CD4-positive, alpha-beta T cell (primary cell): Measurements from ENCODE around the gene C12orf50. TPM values are rescaled to one million over a fixed set of nuclear protein-coding genes. Genes with fewer than 3 reads are reported as not detected.

Experiments used
- ATAC-seq: fragments of 200-7000 bp; cut with Tn5 transposase; one replicate; pipeline ENCODE4 v1.10.0; 2022; ENCODE audit warnings: mild to moderate bottlenecking; ENCODE audit not compliant: poor library complexity
- CTCF ChIA-PET: fragments of 350-600 bp; sonication (Branson Sonifier 250); formaldehyde crosslinking; loops from one replicate; lab custom pipeline; 2021; ENCODE audit warnings: antibody characterized with exemption, inconsistent platforms; lab: Charles Lee
- POLR2A ChIA-PET: fragments of 350-600 bp; sonication (Branson Sonifier 250); formaldehyde crosslinking; loops from one replicate; lab custom pipeline; 2021; ENCODE audit warnings: antibody characterized with exemption, inconsistent platforms; lab: Charles Lee
- DNase-seq, 14 experiments: peaks; one replicate each; pipeline ENCODE4 v3.0.0-alpha.2; 2013 to 2020; ENCODE audit warnings: mixed read lengths in 2 of 14
- H3K27ac ChIP-seq, 2 donors: one replicate each; pipeline versions ENCODE4 v1.5.1 to v1.7.0; 2013; ENCODE audit warnings: low read length in 2 of 2, low read depth in 1 of 2, mild to moderate bottlenecking in 1 of 2
- H3K27me3 ChIP-seq, 2 experiments: 1 replicate in 1 of 2; 2 replicates in 1 of 2; pipeline versions ENCODE4 v1.6.1 to v1.7.0; 2013; ENCODE audit warnings: low read length in 2 of 2, control low read depth in 1 of 2, mild to moderate bottlenecking in 1 of 2, moderate library complexity in 1 of 2; ENCODE audit not compliant: insufficient read depth in 2 of 2, control insufficient read depth in 1 of 2
- H3K36me3 ChIP-seq: one replicate; pipeline ENCODE4 v1.6.1; 2013; ENCODE audit warnings: low read length, control low read depth; ENCODE audit not compliant: insufficient read depth
- H3K4me1 ChIP-seq: one replicate; pipeline ENCODE4 v1.6.1; 2013; ENCODE audit warnings: low read length, control low read depth; ENCODE audit not compliant: insufficient read depth
- H3K4me3 ChIP-seq: one replicate; pipeline ENCODE4 v1.5.1; 2013; ENCODE audit warnings: mild to moderate bottlenecking, low read length, moderate library complexity
- H3K9me3 ChIP-seq, 2 experiments: 1 replicate in 1 of 2; 2 replicates in 1 of 2; pipeline versions ENCODE4 v1.6.1 to v1.7.0; 2013; ENCODE audit warnings: low read length in 2 of 2, mild to moderate bottlenecking in 2 of 2, control low read depth in 1 of 2, moderate library complexity in 1 of 2; ENCODE audit not compliant: control insufficient read depth in 1 of 2, insufficient read depth in 1 of 2
- H3K27ac Mint-ChIP-seq: one replicate; pipeline ENCODE4 v1.8.0; 2020; ENCODE audit warnings: mixed read lengths
- H3K27me3 Mint-ChIP-seq: one replicate; pipeline ENCODE4 v1.8.0; 2021; ENCODE audit warnings: mixed read lengths
- H3K36me3 Mint-ChIP-seq: one replicate; pipeline ENCODE4 v1.8.0; 2021; ENCODE audit warnings: low read depth, mixed read lengths
- H3K4me1 Mint-ChIP-seq: one replicate; pipeline ENCODE4 v1.8.0; 2021; ENCODE audit warnings: low read depth, mixed read lengths
- H3K4me3 Mint-ChIP-seq: one replicate; pipeline ENCODE4 v1.8.0; 2020; ENCODE audit warnings: mild to moderate bottlenecking, mixed read lengths
- H3K9me3 Mint-ChIP-seq: one replicate; pipeline ENCODE4 v1.8.0; 2020; ENCODE audit warnings: mixed read lengths
- intact Hi-C, 2 experiments: fragments of 100-400 bp; cut with DNase I in 1 of 2; cut with micrococcal nuclease in 1 of 2; formaldehyde crosslinking; loops; one replicate each; pipeline versions ENCODE4 v1.15.1 to v1.9.0; 2023 to 2025; cut with DNase I, micrococcal nuclease
- polyA plus RNA-seq, 2 donors: library from polyadenylated mRNA; unstranded; fragments of 120-200 nt; gene quantifications; one replicate each; pipeline ENCODE4 v1.2.1, GENCODE V29; 2013
- total RNA-seq, 174 experiments: library from RNA in 2 of 174; stranded (reverse) in 2 of 174; gene quantifications; one replicate each; pipeline ENCODE4 v1.2.3 and lab custom pipeline; 2021 to 2026
- TF ChIP-seq, protein P1 (sequence below): fragments of 200-600 bp; IDR thresholded peaks from one replicate; pipeline ENCODE4 v1.8.0; 2022; ENCODE audit warnings: antibody characterized with exemption, mild to moderate bottlenecking

Gene C12orf50, protein sequence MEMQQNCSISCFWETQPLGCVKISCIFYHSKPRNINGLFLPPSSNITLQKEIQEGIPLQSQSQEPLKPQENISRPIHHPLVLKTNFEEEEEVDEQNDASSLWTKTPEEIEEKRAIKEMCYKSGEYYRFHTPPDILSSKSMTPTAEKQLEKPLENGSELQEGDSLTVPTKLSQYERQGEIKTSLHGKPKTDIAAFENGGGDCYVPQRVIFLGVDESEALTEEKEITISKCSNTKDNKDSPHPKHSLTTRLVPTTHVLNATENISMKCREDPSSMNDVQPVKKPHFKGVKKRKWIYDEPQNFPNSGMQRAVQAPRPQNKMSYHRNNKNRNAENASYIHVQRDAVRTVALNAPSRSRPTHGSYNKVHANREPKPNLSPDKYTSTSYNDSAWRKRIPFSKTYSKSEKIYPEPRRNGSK
- under 1 TPM in 1 of 2 experiments, not detected in 1; 0.17 TPM for total RNA-seq
- polyA plus RNA-seq (2013, experiment 1 of 2): 0.05 TPM
- polyA plus RNA-seq (2013, experiment 2 of 2): 0.03 TPM
- 0 to 0.21 (median 0) reads per million in 172 experiments for total RNA-seq (lab: John Stamatoyannopoulos, UW)

DNA sequence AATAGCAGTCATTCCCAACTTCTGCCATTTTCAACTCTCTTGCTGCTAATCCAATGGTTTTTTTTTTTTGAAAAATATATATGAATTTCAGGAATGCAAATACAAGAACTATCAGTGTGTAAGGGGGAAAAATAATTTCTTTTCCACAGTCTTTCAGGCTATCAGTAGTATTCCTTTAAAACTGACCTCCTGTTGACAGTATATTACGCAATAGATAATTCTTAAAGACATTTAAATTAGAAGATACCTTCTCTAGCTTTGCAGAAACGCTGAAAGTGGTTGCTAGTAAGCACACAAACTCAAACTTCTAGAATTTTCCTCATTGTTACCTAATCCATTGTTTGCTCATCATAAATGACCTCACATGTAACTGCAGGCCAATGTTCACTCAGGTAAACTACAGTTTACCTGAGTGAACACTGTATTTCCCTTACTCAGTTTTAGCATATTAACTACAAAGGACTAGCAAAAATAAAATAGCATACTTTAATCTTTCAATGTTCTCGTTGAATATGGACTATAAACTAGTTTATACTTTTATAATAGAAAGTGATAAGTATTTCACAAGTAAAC is at the start of gene C12orf50:
TSS of gene C12orf50 (minus strand) at position 309 of the 573 bp plus-strand sequence. CDS start 2,439 bp downstream, outside the sequence.
- Histone ChIP-seq H3K4me1 (no peaks in the 10 kb centered on the region), H3K4me3 (no peak within 1 kb of the TSS), H3K27ac (no peak within 1 kb of the TSS), H3K9me3 (no peaks in the 10 kb centered on the region), H3K36me3 (no peaks in the 10 kb centered on the region), H3K27me3 (no peaks in the 10 kb centered on the region)
- DNase-seq (no peak), ATAC-seq (no peak)
- Mint-ChIP-seq H3K27ac (no peak within 1 kb of the TSS), H3K4me3 (no peak within 1 kb of the TSS), H3K27me3 (no peaks in the 10 kb centered on the region), H3K36me3 (no peaks in the 10 kb centered on the region), H3K4me1 (peaks cover 6% of the 10 kb centered on the region), H3K9me3 (no peaks in the 10 kb centered on the region)
- ChIA-PET CTCF (no interaction called here), POLR2A (no interaction called here)
- TF ChIP-seq, protein P1, sequence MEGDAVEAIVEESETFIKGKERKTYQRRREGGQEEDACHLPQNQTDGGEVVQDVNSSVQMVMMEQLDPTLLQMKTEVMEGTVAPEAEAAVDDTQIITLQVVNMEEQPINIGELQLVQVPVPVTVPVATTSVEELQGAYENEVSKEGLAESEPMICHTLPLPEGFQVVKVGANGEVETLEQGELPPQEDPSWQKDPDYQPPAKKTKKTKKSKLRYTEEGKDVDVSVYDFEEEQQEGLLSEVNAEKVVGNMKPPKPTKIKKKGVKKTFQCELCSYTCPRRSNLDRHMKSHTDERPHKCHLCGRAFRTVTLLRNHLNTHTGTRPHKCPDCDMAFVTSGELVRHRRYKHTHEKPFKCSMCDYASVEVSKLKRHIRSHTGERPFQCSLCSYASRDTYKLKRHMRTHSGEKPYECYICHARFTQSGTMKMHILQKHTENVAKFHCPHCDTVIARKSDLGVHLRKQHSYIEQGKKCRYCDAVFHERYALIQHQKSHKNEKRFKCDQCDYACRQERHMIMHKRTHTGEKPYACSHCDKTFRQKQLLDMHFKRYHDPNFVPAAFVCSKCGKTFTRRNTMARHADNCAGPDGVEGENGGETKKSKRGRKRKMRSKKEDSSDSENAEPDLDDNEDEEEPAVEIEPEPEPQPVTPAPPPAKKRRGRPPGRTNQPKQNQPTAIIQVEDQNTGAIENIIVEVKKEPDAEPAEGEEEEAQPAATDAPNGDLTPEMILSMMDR: no peak
- intact Hi-C loops: no loop called here

GRCh38 chr12:88067301-88067700 is 38.1 kb upstream of the C12orf50 start:
- H3K27ac ChIP-seq: no peak overlapping the region
- intact Hi-C loops: no loop called here
- H3K36me3 ChIP-seq: peaks cover 30% of the 10 kb centered on the region
- ChIA-PET CTCF (no interaction called here), POLR2A (no interaction called here)
- no peaks in the 10 kb centered on the region for H3K27me3 Mint-ChIP-seq
- H3K4me1 Mint-ChIP-seq: no peaks in the 10 kb centered on the region
- ATAC-seq (no peak), DNase-seq (no peak)
- no peak overlapping the region for H3K4me3 Mint-ChIP-seq
- no peaks in the 10 kb centered on the region for H3K4me1 ChIP-seq
- no peak overlapping the region for H3K4me3 ChIP-seq
- no peaks in the 10 kb centered on the region for H3K9me3 ChIP-seq
- no peaks in the 10 kb centered on the region for H3K27me3 ChIP-seq
- TF ChIP-seq, protein P1: no peak
- H3K36me3 Mint-ChIP-seq: peaks cover 63% of the 10 kb centered on the region
- no peak overlapping the region for H3K27ac Mint-ChIP-seq
- H3K9me3 Mint-ChIP-seq: no peaks in the 10 kb centered on the region

GRCh38 chr12:88063375-88063774 is 34.2 kb upstream of the C12orf50 start:
- Histone ChIP-seq H3K4me3 (no peak overlapping the region), H3K27ac (no peak overlapping the region), H3K9me3 (no peaks in the 10 kb centered on the region), H3K4me1 (no peaks in the 10 kb centered on the region), H3K36me3 (peaks cover 23% of the 10 kb centered on the region), H3K27me3 (no peaks in the 10 kb centered on the region)
- Mint-ChIP-seq H3K27me3 (no peaks in the 10 kb centered on the region), H3K9me3 (no peaks in the 10 kb centered on the region), H3K4me3 (no peak overlapping the region), H3K27ac (no peak overlapping the region), H3K36me3 (peaks cover 53% of the 10 kb centered on the region), H3K4me1 (no peaks in the 10 kb centered on the region)
- DNase-seq: no peak
- POLR2A ChIA-PET: no interaction called here
- intact Hi-C loops: no loop called here
- no peak for ATAC-seq
- TF ChIP-seq, protein P1: no peak
- CTCF ChIA-PET: no interaction called here
